Activated CD4-positive, alpha-beta T cell treated with anti-CD3 and anti-CD28 coated beads, Interleukin-2, amount 50 U/mL, for 4 hours (primary cell): ENCODE data around the gene EXOC3L4.

Experiments
- DNase-seq, 2 experiments: peaks; one replicate each; pipeline ENCODE4 v3.0.0-alpha.2; 2020

The EXOC3L4 gene

DNA sequence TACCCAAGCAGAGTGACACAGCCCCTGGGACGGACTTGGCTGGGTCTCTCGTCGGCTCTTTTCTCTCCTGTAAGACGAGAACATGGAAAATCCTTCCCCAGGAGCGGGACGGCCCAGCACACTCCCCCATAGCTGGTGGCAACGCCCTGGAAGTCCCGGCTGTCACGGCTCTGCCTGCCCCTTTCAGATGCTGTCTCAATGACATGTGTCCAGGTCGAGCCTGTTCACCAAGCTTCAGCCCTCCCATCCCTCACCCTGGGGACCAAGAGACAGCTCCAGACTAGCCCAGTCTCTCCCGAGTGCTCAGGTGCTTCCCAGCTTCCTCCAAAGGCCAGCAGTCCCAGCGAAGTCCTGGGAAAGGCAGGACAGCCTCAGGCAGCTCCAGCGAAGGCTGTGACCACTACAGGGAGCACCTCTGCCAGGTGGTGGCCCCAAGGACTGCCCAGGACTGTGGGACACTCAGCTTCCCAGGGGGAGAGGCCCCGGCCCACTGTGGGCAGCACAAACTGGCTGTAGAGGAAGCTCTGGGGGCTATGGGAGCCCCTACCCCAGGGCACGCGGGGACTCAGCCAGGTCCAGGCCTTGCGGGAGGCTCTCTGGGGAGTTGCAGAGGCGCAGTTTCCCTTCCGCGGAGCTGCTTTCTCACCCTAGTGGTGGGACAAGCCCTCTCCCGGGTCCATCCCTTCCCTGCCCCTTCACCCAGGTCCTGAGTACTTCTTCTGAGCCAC lies 62.3 kb downstream of the EXOC3L4 start:
- DNase-seq, result no peak

DNA sequence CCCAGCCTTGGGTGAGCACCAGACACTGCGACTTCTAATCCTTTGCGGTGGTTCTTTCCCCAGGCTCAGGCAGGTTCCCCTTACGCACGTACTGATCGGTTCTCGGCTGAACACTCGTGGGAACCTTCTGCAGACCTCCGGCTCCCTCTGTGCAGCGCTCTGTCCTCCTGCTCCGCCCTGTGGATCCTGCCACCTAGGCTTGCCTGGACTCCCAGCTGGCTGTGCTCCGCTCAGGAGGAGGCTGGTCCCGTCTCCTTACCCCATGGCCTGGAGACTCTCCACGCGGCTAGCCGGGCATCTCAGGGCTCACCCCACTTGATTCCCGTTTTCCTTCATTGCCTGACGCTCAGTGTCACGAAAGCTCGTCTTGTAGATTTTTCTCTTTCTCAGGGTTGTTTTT lies 63.4 kb downstream of the EXOC3L4 start:
- DNase-seq, result no peak

DNA sequence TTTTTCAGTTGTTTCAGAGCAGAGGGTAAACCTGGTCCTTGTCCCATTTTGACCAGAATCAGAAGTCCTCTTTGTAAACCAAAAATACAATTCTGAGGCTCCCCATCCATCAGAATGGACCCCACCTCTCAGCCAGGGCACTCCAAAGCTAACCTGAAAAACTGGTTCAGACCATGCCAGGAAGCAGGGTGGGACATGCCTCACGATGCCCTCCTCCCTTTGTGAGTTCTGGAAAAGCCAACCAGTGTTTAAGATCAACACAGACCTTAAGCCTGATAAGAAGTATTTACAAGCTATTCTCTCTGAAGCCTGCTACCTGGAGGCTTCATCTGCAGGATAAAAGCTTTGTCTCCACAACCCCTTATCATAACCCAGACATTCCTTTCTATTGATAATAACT lies 64.2 kb downstream of the EXOC3L4 start:
- no peak for DNase-seq
